Activated naive CD4-positive, alpha-beta T cell treated with anti-CD3 and anti-CD28 coated beads, Interleukin-2, amount 50 U/mL, for 16 hours (primary cell): ENCODE results near the gene ADARB1.

ENCODE experiments used
- DNase-seq: peaks from one replicate; pipeline ENCODE4 v3.0.0-alpha.2; 2020

Gene ADARB1

DNA sequence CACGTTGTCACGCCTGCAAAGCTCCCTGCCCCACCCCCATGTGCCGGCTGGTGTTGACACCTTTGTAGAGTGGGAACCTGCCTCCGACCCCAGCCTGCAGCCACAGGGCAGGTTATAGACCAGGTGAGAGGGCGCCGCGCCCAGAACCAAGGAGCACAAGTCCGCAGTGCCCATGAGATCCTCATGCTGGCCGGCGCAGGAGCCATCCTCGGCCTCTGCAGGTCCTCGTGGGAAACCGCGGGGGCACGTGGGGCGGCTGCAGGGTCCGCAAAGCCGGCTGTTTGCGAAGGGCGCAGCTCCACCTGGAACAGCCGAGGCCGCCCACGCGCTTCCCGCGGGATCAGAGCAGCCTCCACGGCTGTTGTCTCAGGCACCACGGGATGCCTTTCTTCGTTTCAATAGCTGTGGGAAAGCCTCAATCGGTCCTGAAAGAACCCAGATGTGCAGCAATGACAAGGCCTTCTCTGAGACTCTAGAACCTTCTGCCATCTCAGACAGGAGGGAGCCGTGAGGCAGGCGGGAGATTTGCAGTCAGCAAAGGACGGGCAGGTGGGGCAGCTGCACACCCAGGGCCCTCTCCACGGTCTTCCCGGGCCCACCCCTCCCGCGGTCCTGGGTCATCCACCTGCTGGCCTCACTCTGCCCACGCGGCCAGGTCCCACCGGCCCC is 183.4 kb downstream of the ADARB1 start:
- DNase-seq, result no peak

DNA sequence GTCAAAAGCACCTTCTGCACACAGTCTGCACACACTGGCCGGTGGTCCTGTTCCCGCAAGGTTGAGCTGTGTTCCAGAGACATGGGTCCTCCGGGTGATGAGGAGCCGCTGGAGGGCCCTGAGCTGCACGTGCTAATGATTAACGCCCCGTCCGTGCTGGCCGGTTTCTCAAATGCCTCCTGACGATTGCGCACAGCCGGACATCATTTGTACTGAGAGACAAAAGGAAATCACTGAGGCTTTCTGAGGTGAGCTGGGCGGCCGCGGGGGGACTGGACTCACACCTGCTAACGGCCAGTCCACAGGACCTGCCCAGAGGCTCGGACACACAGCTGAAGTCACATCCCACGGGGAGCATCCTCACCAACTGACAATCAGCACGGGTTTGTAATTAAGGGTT is 184.1 kb downstream of the ADARB1 start:
- no peak for DNase-seq

DNA sequence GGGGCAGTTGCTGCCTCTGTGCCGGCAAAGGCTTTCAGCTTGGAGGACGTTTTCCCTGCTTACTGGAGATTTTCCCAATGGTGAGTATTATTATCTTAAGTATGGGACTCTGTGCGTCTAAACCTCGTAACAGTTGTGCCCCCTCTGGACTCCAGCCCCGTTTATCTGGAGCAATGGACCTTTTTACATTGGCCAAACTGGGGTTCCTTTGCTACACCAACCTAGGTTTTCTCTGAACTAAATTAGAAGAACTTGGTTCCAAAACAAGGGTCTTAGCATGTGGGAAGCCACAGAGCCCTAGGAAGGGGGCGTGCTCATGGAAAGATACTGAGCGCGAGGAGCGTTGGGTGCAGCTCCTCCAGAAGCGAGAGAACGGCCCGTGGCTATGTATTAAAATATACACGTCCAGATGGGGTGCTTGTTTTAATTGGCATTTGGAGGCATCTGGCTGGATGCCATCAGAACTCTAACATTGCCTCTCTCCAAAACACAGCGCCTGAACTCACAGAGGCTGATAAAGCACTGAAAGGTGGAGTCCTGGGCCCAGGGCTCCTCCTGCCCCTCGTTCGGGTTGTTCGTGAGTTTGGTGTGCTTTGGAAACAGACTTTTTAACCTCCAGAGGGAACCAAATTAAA is 184.9 kb downstream of the ADARB1 start:
- DNase-seq, result no peak

DNA sequence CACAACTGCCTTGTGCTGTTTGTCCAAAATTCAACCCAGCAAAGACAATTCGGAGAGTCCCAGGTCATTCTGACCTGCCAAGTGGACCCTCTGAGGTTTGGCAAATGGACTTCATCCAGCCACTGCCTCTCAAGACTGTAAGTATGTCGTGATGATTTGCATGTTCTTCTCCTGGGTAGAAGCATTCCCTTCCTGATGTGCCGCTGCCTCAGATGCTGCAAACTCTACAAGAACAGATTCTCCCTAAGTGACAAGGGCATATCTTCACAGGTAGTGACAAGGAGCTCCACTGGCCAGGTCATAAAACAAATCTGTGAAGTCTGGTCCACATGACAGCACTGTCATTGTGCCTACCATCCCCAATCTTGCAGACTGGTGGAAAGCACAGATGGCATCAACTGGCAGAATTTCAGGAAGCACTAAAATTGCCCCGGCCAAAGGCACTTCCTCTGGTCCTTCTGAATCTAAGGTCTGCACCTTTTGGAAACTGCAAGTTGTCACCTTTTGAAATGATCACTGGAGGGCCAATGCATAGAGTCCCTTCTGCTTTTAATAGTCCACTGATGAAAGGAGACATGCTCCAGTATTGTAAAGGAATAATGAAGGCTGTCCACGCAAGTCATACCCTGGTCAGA is 185.9 kb downstream of the ADARB1 start:
- no peak for DNase-seq

GRCh38 chr21:45261093-45261492 is 186.7 kb downstream of the ADARB1 start:
- DNase-seq, result no peak

DNA sequence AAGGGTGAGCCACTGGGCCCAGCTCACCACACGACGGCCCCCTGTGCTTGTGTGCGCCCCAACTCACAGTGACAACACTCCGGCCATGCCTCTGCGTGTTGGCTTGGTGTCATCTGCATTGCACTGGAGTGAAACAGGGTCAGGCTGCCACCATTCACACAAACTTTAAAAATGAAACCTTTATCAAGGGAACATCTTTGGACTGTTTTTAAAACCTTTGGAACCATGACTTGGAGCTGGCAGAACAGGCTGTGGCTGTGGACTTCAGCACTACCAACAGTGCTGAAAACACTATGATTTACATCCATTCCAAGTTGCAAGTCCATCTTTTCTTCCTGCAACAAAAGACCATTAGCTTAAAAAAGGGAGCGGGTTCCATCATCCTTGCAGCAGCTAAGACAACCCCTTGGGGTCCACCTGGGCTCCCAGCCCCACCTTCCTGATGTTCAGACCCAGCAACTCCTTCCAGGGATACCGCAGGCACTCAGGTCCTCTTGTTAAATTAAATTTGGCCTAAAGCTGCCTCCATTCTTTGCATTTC is 187.7 kb downstream of the ADARB1 start:
- DNase-seq, result no peak

GRCh38 chr21:45262616-45263015 is 188.2 kb downstream of the ADARB1 start:
- DNase-seq, result no peak

DNA sequence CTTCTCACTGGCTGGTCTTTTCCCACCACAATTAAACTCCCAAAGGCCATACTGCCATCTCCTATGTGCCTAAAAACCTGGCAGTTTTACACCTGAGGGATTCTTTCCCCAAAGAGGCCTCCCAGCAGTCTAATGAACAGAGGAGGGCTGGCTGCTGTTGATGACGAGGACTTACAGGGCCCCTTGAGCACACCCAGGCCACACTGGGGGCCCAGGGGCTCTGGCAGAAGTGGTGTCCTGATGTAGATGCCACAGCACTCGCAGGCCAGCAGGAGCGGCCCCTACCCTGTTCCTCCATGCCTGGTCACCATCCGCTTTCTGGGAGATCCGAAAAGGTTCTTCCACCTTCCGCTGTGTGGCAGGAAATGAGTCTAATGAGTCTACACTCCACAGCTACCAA is 189.2 kb downstream of the ADARB1 start:
- DNase-seq, result no peak

DNA sequence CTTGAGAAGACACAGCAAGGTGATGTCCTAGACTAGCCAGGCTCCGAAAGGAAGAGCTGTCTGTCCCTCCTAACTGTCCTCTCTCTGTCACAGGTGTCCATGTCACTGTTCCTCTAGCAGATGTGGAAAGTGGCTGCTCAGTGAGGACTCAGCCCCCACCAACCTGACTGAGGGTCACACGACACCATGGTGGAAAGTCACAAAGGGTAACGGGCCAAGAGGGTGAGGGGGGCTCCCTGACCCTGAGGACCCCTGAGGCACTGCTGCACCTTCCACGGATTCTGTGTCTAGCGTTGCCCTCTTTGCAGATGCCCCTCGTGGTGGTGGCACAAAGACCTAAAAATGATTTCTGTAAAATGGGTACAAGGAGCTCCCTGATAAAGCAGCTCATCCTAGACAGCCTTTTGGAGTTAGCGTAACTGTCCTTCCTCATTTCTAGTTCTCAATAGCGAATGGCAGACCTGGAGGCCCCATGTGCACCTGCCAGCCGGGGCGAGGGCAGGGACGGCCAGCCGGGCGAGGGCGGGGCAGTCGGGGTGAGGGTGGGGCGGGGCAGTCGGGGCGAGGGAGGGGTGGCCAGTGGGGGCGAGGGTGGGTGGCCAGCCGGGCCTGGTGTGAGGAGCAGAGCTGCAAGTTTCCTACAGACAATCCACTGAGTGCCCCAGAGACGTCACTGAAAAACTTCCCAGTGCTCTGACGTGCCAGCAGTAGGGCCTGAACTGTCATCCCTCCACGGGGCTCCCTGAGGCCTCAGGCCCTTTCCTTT is 189.9 kb downstream of the ADARB1 start:
- DNase-seq, result no peak

DNA sequence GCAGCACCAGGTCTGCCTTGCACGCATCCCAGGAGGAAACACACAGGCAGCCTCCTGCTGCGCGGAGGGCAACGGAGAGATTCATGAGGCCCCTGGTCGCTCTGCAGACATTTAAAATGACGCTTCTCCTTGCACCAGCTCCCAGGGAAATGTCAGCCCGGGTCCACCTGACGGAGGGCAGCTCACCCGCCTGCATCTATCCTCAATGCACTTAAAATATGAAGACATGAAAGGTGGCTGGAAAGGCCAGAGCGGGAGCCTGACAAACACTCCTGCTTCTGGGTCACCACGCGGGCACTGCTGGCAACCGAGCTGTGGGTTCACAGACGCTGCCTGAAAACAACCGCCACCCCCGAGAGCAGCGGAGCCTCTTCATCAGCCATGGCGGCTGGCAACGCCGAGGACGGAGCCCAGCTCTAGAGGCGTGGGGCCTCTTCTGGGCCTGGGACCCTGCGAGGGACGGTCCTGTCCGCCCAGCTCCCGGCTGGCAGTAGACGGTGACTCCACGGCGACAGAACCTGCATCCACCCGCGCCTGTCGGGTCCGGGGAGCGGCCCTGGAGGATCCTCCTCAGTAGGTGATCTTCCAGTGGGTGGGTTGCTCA is 190.6 kb downstream of the ADARB1 start:
- no peak for DNase-seq

- DNase-seq, result peak; percentile 7
Observed at GRCh38 chr21:45265721-45266517, 191.5 kb downstream of the ADARB1 start.

- DNase-seq, result peak; percentile 26
Observed at GRCh38 chr21:45266518-45267389, 192.4 kb downstream of the ADARB1 start.

DNA sequence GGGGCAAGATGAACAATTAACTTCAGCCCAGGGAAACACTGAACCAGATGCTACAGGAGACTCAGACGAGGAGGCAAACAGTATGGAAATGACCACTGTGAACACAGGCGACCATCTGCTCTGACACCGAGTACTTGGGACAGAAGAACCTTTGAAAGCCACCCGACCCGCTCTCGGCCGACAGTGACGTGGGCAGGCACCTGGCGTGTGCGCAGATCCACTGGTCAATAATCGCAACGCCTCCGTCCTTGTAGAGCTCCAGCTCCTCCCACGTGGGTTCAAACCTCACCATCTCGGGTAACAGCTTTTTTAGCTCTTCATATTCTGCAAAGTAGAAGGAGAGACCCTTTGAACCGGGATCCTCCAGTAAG is 193.0 kb downstream of the ADARB1 start:
- DNase-seq, result peak; percentile 1

DNA sequence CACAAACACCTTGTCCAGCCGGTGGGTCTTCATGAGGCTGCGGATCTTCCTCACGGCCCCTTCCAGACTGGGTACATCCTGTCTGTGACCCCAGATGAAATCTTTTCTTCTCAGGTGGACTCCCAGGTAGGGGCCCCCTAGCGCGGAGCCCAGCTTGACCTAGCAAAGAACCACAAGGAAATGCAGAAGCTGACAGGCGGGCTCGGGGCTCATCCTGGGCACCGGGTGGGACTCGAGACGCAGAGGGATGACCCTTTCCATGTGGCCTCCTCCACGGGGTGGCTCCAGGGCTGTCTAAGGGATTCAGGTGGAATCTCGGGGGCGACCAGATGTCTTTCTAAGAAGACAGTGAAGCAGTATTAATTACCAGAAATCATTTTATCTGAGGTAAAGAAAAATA is 195.5 kb downstream of the ADARB1 start:
- DNase-seq, result peak; percentile 2

GRCh38 chr21:45270306-45270821 is 196.0 kb downstream of the ADARB1 start:
- peak; percentile 11 for DNase-seq
